Measurements from ENCODE around the gene CFAP206.
"Not testable (repeated sequence)": the region's sequence is repeated elsewhere in the genome, so short reads cannot be mapped to it uniquely, and the experiment has no call there.

CFAP206 gene

DNA sequence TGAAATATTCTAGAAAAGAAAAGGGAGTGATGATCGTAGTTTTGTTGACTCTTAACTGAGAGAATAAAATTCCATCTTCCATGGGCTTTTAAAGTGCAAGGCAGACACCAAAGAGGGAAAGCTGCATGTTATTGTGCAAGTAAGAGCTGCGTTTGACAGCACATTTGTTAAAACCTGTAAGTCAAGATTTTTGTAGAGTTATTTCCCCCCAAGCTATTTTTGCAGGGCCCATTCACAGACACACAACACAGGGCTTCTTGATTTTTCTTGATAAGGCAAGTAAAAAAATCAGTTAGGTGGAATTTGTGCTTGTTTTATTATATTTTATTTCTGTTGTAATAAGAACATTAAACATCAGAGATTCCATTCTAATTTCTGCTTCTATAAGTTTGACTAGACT, 13.8 kb downstream of the CFAP206 start:
- no peak for DNase-seq

DNA sequence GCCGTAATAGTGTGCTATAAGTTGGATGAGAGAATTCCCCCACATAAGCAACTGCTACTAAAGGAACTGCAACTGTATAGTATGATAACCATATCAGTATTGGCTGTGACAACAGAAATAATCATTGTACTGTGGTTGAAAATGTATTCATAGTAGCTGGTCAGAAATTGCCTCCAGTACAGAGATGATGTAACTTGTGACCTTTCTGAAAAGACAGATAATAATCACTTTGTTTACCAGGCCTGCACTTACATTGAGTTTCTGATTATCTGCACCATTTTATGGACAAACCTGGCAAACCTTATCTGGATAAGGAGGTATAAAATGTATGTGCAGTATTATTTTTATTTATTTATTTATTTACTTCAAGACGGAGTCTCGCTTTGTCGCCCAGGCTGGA, 19.0 kb downstream of the CFAP206 start:
- no peak for DNase-seq

DNA sequence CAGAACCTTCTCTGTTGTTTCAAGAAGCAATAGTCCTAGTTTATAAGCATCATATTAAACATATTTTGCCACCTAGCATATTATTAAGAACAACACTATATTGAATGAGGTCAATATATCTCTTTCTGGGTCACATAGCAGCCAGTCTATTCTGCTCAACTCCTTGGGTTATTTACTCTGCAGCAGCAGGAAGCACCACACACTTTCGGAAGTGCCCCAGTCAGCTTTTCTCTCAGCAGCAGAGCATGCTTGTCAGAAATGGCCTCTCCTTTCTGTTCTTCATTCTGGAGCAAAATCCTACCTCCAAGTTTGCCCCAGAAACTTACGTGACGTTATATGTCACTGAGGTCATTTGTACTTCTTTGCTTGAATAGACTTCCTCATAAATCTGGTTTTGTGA, 22.7 kb downstream of the CFAP206 start:
- DNase-seq = no peak

DNA sequence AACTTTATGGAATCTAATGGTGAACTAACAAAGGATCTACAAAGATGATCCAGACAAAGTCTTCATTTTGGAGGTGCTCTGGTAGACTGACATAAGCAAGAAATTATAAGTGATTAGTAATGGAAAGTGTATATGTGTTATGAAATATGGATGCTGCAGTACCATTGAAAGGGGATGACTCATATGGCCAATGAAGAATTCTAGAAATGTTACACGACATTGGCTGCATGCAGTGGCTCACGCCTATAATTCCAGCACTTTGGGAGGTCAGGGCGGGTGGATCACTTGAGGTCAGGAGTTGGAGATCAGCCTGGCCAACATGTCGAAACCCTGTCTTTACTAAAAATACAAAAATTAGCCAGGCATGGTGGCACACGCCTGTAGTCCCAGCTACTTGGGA, 23.5 kb downstream of the CFAP206 start:
- no peak for DNase-seq

DNA sequence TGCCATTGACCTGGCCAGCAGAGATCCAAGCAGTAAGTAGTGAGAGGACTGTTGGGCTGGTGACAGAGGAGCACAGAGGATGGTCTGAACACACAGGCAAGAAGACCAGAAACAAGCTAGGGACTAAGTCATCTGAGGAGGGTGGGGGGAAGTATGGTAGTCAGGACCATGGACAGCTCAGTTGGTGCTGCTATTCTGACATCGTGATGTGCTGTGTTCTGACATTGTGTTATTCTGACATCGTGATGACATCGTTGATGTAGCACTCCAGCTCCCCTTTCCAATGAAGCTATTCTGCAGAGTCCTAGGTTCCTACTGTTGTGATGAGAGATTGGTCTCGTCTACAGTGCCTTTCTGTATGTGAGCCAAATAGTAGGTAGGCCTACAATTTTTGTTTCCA, 28.7 kb downstream of the CFAP206 start:
- no peak for DNase-seq

DNA sequence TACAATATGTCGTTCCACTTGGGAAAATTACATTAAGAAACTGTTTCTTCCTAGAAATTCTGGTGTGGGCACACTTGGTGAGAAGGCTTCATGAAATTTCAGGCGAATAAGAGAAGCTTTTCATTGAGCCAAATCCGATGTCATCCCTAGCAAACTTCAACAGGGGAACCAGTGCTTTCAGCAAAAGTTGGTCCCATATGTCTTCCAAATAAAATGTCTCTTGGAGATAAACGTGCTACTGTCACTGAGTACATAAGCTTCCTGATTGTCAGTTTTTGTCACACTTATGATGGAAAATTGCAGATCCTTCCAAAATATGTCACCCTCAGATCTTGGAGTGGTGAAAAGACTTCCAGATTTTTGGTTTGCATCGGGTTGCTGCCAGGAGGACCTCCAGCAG, 33.9 kb downstream of the CFAP206 start:
- DNase-seq = no peak

DNA sequence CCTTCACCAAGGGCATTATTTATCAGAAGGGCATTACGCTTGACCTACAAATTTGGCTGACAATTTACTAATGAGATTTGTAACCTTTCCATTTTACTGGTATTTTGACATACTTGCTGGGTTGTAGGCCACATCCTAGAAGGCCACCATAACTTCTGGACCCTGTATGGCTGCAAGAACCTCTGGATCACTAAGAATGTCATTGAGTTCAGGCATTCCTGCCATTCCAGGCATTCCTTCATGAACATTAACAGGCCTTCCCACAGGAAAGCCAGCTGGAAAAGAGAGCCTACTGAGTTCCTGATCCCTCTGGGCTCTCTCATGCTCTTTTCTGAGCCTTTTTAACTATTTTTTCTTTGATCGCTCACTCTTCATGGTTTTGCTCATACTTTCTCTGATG, 36.6 kb downstream of the CFAP206 start:
- DNase-seq = no peak

DNA sequence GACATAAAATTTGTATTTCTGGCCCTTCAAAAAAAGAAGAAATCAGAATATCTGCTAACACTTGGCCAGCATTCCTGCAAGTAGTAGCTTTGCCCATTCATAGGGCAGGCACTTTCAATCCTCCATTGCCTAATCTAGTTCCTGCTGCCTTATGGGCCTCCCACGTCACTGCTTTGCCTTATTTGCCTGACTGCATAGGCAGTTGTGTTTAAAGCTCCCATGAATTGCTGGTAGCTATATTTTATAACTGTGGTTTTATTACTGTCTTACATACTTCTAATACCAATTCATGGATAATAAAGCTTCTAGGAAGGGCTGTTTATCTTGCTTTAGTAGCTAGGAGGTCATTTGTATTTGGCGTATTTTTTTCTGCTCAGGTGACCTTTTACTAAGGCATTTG, 57.3 kb downstream of the CFAP206 start:
- no peak for DNase-seq

DNA sequence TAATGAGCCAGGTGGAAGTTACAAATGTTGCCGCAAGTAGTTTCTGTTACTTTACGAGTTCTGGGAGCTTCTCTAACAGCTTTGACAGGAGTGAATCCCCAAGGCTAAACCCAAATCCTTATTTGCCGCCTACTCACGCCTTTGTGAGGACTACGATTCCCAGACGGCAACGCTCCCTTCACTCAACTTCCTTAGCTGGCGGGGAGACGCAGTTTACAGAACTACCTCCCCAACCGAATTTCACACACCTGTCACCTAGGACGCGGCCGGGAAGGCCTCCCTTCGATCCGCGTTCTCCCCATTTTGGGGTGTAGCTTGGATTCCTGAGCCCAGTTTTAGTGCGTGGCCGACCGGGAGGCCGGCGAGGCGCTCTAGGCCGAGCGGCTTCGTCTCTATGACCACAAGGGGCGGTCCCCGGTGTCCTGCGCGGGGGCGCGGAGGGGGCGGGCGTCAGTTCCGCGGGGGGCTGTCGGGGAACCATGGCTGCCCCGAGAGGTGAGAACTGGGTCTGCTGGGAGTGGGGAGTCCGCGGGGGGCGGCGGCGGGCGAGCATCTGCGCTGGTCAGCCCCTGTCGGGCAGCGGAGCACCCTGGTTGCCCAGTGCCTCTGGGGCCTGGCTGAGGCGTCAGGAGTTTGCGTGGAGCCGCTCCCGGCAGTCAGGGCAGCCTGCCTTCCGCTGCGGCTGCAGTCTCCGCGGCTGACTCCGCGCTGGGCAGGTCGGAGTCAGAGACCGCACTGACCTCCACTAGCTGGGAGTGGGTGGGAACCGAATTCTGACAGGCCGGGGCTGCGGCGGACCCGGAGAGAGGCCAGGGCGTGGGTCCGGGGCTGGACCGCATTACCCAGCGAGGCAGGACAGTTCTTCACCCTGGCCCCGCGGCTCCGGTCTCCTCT, 65.0 kb downstream of the CFAP206 start, which contains the start of gene SLC35A1:
Gene SLC35A1, plus strand, starts transcription at position 450 of the 894 bp plus-strand sequence. Its CDS starts 30 bp downstream, at position 480.
- DNase-seq = peak; percentile 69 to 73 (median 72)

DNA sequence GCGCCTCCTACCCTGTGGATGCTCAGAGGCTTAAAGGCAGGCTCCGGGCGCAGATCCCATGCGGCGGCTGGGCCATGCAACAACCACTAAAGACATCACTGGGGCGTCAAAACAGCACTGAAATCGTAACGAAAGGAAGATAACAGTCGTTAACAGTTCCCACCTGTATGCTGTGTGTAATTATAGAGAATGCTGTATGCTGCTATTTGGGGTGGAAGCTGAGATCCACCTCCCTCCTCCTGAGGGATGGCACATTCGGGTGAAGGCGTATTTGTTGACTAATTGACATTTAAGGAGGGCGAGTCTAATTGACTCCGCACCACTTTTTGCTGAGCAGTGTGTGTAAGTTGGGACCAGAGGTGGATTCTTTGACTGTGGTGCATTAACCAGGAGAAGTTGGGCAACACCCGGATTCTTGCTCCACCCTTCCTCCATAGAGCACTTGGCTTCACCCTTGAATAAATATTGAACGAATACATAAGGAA, 65.7 kb downstream of the CFAP206 start:
- peak in 1 of 4 experiments; percentile 28 for DNase-seq

DNA sequence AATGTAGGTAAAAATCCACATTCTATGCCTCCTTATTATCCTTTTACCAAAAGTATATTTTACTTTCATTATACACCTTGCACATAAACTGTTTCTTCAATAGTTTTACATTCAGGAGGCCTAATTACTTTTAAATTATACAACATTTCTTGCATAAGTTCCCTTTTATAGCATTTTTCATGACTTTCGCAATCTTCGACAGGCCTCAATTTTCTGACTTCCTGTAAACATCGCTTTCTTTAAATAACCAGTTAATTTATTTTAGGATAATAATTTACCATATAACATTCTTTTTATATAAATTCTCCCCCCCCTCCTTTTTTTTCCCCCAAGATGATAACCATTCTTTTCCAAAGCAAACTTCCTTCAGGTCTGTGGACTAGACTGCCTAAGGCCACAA, 74.2 kb downstream of the CFAP206 start:
- no peak for DNase-seq

DNA sequence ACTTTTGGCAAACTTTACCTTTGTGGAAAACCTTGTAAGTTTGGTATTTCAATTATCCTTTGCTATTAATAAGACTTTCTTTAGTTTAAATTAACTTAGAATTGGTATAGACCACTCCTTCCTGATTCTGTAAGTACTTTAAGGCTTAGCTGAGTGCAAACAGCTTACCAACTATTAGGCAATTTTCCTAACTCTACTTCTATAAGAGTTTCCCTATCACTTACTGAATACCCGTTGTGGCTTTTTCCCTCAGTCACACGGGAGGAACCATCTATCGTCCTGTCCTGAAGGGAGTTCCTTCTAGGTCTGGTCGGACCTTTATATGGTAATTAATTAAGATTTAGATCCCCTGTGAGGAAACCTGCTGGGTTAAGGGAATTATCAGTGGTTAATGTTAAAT, 74.6 kb downstream of the CFAP206 start:
- no peak for DNase-seq

DNA sequence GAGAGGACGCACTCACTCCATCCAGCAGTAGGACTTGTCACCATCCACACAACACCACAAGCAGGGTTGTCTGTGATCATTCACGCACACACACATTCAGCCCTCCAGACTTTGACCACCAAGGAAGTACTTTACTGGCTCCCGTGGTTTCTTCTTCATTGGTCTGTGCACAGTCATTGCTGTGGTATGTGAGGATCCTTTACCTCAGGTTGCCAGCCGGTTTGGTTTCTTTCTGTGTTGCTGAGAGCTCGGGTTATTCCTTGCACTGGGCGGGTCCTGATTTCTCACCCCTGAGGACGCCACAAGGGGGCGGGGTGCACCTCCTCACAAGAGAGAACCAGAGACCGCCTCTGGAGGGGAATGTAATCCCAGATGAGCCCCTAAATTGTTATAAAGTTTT, 76.2 kb downstream of the CFAP206 start:
- DNase-seq = no peak

DNA sequence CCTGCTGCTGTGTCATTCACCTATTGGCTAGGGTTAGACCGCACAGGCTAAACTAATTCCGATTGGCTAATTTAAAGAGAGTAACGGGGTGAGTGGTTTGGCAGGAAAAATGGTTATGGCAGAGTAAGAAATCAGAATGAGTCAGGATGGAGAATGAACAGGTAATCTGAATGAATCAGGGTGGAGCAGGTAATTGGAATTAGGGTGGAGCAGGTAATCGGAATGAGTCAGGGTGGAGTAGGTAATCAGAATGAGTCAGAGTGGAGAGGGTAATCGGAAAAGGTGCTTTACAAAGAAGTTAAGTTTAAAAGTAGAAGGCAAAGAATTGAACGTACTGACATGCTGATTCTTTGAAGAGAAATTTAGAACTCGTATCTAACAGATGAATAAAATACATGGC, 76.7 kb downstream of the CFAP206 start:
- DNase-seq = no peak

DNA sequence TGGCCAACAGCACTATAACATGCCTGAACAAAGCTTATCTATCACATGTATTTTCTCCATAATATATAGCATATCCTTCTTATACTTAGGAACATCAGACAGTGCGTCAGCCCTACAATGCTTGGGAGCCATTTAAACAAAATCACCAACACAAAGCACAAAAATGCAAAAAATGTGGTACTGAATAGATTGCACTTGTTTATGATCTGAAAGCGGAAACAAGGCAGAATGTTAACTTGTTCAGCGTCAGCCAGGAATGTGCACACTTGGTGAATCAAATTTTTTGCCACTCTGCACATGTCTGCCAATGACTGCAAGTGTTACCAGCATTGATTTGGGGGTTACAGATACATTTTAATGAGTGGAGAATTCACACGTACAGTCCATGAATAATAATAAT, 79.8 kb downstream of the CFAP206 start:
- no peak for DNase-seq

DNA sequence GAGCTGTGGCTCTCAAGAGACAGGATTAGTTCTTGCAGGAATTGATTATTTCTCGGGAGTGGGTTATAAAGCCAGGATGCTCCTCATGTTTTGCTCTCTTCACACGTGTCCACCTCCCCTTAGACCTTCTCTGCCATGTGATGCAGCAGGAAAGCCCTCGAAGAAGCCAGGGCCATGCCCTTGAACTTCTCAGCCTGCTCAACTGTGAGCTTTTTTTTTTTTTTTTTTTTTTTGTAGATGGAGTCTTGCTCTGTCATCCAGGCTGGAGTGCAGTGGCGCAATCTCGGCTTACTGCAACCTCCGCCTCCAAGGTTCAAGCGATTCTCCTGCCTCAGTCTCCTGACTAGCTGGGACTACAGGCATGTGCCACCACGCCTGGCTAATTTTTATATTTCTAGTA, 81.6 kb downstream of the CFAP206 start:
- DNase-seq = not testable (repeated sequence)

DNA sequence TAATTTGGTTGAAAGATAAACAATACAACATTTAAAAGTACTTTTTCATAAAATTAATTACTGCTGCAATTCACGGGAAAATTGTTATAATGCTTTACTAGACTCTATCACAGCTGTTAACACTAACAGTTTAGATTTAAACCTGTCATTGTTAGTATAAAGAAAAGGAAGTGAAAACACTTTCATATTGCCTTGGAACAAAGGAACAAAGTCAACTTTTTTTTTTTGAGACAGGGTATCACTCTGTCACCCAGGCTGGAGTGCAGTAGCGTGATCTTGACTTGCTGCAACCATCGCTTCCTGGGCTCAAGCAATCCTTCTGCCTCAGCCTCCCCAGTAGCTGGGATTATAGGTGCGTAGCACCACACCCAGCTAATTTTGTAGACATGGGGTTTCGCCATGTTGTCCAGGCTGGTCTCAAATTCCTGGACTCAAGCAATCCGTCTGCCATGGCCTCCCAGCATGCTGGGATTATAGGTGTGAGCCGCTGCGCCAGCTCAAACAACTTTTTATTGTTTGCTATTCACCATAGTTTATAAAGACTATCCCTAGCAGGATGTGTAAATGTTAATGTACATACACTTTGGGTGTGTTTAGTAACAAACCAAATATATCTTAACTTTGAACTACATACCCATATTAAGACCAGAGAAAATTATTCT, 87.1 kb downstream of the CFAP206 start:
- no peak for DNase-seq

DNA sequence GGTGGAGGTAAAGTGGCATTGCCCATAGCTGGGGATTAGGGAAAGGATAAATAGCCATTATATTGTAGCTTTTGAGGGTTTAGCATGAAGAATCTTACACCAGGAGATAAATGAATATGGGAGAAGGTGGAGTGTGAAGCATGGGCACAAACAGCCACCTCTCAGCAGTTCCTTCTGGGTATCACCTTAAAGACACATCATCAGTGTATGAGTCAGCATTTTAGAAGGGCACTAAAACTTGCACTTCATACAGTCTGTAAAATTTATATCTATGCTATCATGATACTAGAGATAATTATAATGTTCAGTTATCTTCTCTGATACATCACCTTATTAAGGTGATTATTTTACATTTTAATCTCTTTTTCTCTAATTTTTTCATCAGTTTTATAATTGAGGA, 90.3 kb downstream of the CFAP206 start:
- no peak for DNase-seq

DNA sequence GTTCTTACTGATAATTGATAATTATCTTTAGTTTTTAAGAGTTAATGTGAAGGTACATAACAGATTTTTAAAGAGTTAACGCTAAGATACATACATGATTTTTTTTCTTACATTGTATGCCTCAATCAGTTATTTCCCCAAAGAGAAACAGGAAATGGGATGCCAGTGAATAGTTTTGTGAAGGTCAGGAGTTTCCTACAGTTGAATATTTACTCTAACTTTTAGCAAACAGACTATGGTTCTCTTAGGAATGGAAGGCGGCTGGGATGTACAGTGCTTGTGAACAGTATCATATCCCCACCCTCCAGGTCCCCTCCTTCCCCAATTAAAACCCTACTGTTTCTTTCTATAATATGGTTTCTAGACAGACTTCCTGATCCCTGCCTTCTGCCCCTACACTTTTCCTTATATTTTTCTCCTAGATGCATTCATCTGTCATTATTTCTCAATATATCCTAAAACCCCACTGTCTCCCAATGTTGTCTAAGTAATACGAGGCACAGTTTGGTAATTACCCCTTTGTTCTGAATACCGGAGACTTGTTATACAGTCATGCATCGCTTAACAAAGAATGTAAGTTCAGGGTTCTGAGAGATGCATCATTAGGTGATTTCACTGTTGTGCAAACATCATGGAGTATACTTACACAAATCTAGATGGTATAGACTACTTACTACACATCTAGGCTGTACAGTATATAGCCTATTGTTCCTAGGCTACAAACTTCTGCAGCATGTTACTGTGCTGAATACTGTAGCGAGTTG, 94.2 kb downstream of the CFAP206 start:
- no peak for DNase-seq

DNA sequence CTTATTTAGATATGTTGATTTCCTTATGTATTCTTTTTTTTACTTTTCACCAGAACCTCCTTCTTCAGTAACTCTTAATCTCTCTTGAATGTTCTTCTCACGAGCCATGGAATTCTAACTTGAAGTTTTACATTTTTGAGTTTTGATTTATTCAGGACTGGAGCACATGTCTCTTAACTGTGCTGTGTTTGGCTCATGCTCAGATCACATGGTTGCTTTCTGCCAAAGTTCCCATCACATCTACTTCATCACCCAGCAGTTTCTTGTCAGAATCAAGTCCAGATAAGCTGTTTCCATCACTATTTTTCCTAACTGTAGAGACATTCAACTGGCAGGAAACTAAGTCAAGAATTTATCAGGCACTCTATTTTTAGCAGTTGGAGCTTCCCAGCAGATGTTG, 96.7 kb downstream of the CFAP206 start:
- DNase-seq = no peak

Measured in activated CD4-positive, CD25-positive, alpha-beta regulatory T cell (primary cell).